ENCODE data around the gene CDC14B.

CDC14B gene

DNA sequence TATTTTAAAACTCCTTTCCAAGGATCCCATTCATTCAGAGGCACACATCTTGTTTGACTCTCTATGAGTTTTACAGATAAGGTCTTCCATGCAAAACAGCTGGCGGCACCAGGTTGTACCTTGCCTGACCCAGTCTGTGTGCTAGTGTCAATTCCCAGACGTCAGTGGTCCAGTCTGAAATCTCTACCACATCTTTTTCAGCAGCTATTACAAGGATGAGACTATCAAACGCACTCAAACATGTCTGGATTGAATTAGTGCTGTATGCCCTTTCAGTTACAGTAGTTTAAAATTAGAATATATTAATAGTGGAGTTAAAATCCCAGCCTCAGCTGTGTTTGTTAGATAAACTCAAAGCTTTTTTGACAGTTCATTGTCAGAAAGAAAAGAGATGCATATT is 11.7 kb downstream of the CDC14B start:
- H3K4me3 ChIP-seq = no peak overlapping the region
- no peak for DNase-seq (ENCODE audit: low spot score)
- H3K27ac ChIP-seq = no peak overlapping the region
- TF ChIP-seq, protein P1, sequence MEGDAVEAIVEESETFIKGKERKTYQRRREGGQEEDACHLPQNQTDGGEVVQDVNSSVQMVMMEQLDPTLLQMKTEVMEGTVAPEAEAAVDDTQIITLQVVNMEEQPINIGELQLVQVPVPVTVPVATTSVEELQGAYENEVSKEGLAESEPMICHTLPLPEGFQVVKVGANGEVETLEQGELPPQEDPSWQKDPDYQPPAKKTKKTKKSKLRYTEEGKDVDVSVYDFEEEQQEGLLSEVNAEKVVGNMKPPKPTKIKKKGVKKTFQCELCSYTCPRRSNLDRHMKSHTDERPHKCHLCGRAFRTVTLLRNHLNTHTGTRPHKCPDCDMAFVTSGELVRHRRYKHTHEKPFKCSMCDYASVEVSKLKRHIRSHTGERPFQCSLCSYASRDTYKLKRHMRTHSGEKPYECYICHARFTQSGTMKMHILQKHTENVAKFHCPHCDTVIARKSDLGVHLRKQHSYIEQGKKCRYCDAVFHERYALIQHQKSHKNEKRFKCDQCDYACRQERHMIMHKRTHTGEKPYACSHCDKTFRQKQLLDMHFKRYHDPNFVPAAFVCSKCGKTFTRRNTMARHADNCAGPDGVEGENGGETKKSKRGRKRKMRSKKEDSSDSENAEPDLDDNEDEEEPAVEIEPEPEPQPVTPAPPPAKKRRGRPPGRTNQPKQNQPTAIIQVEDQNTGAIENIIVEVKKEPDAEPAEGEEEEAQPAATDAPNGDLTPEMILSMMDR (IDR thresholded peaks at IDR 0.05) = no peak

DNA sequence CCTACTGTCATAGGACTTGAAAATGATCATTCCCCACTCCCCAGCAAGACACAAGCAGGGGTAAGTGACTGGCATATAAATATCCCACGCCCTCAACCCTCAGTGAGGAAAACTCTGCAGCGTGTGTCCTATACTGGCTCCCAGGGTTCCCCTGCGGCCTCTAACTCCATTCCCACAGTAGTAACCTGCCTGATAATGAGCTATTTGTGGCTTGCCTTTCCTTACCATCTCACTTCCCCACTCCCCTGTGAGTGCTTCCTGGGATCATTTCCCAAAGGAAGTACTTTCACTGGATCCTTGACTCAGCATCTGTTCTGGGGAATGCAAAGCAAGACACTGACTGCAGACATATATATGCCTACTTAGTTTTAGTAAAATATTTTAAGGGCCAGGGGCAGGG is 14.3 kb downstream of the CDC14B start:
- TF ChIP-seq, protein P1 (IDR thresholded peaks at IDR 0.05) = no peak
- H3K4me3 ChIP-seq = no peak overlapping the region
- DNase-seq (ENCODE audit: low spot score) = no peak
- no peak overlapping the region for H3K27ac ChIP-seq

DNA sequence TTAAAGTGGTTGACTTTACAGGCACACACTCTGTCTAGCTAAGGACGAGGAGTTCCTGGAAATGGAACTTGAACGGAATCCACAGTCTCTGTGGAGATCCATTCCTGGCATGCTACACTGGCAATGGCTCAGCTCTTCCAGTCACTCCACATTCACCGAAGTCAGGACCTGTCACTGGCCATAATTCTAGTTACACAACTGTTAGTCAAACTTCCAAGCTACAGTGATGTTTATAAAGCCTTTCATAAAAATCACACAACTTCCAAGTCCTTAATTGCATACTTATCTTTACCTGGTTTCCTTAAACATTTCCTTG is 15.7 kb downstream of the CDC14B start:
- no peak for DNase-seq (ENCODE audit: low spot score)
- TF ChIP-seq, protein P1 (IDR thresholded peaks at IDR 0.05) = no peak

DNA sequence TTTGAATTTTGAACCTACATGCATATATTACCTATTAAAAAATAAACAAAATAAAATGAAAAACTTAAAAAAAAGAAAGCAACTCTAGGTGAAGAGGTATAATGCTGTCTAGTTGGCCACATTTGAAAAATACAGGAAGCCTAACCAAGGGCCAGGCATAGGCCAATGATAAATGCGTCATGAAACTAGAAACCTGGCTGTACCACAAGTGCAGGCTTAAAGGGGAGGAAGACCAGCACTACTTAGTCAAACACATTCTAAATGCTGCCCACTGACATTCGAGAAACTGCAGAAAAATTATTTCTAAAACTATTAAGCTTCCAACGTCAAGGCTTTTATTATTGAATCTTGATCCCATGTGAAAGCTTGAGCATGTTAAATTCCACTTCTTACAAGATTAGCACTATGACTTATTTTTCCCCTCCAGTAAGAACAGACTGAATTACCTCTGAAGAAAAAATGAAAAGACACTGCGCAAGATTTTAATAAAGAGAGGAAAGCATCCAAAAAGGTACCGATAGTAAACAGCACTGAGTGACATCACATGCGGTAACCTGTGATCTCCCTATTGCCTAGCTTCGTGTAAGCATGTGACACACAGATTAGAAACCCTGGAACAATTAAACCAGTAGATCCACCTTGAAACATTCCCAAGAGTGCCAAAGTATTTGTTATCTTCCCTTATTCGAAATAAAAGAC is 16.2 kb downstream of the CDC14B start:
- no peak for DNase-seq (ENCODE audit: low spot score)
- TF ChIP-seq, protein P1 (IDR thresholded peaks at IDR 0.05) = no peak
- Histone ChIP-seq H3K4me3 (no peak overlapping the region), H3K27ac (peak overlapping the region in 1 of 2 donors; percentile 38)

More for the DNA sequence above, 15.7 kb downstream of the CDC14B start:
- H3K27ac ChIP-seq = peak overlapping the region in 1 of 2 donors; percentile 38
- no peak overlapping the region for H3K4me3 ChIP-seq

DNA sequence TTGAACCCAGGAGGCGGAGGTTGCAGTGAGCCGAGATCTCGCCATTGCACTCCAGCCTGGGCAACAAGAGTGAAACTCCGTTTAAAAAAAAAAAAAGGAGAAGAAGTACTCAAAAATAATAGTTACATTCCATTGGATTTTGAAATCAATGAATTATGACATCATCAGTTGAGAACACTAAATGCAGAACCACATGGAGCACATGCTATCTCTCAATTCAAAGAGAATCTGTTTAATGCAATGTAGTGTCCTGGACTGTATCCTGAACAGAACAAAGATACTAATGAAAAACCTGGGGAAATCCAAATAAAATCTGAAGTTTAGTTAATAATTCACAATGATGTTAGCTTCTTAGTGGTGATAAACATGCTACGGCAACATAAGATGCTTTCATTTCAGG is 20.3 kb downstream of the CDC14B start:
- Histone ChIP-seq H3K4me3 (no peak overlapping the region), H3K27ac (no peak overlapping the region)
- DNase-seq (ENCODE audit: low spot score) = no peak
- TF ChIP-seq, protein P1 (IDR thresholded peaks at IDR 0.05) = no peak

DNA sequence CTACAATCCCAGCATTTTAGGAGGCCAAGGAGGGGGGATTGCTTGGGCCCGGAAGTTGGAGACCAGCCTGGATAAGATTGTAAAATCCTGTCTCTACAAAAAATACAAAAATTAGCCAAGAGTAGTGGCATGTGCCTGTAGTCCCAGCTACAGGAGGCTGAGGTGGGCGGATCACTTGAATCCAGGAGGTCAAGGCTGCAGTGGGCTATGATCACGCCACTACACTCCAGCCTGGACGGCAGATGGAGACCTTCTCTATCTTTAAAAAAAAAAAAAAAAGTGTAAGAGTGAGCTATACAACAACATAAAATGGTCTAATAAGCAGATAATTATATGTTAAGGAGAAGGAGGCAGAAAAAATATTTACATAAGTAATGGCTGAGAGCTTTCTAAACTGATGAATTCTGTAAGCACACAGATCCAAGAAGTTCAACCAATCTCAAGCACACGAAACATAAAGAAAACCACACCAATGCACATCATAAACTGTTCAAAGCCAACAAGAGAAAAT is 23.0 kb downstream of the CDC14B start:
- TF ChIP-seq, protein P1 (IDR thresholded peaks at IDR 0.05) = no peak
- Histone ChIP-seq H3K4me3 (no peak overlapping the region), H3K27ac (no peak overlapping the region)
- DNase-seq (ENCODE audit: low spot score) = no peak

Measured in coronary artery (tissue), 2 donors.